T-helper 2 cell (primary cell): ENCODE data around the gene SLC7A7.
"Not testable (repeated sequence)": the region's sequence is repeated elsewhere in the genome, so short reads cannot be mapped to it uniquely, and the experiment has no call there.

ENCODE experiments used
- DNase-seq, 5 experiments: peaks; one replicate each; pipeline versions ENCODE4 v3.0.0 to v3.0.0-alpha.2; 2012 to 2022

SLC7A7 gene

GRCh38 chr14:22786685-22787084 is 28.6 kb downstream of the SLC7A7 start:
- no peak for DNase-seq

- DNase-seq: no peak
These were observed 33.8 kb downstream of the SLC7A7 start for GRCh38 chr14:22781301-22781991.

GRCh38 chr14:22780941-22781300 is 34.3 kb downstream of the SLC7A7 start:
- no peak for DNase-seq

- DNase-seq: no peak
These were observed 35.0 kb downstream of the SLC7A7 start for GRCh38 chr14:22780105-22780679.

GRCh38 chr14:22778084-22778483 is 37.2 kb downstream of the SLC7A7 start:
- DNase-seq: no peak

- DNase-seq: not testable (repeated sequence)
These were observed 38.4 kb downstream of the SLC7A7 start for GRCh38 chr14:22776849-22777248.

GRCh38 chr14:22776215-22776614 is 39.0 kb downstream of the SLC7A7 start:
- DNase-seq: no peak

- DNase-seq: no peak
These were observed 41.1 kb downstream of the SLC7A7 start for GRCh38 chr14:22774011-22774706.

GRCh38 chr14:22773162-22774010 is 41.8 kb downstream of the SLC7A7 start:
- no peak for DNase-seq

- no peak for DNase-seq
These were observed 42.5 kb downstream of the SLC7A7 start for GRCh38 chr14:22772725-22773124.

GRCh38 chr14:22770481-22771187 is 44.6 kb downstream of the SLC7A7 start:
- no peak for DNase-seq

GRCh38 chr14:22769369-22769768 is 45.9 kb downstream of the SLC7A7 start:
- DNase-seq: no peak

GRCh38 chr14:22768947-22769346 is 46.3 kb downstream of the SLC7A7 start:
- no peak for DNase-seq

GRCh38 chr14:22767323-22767589 is 48.0 kb downstream of the SLC7A7 start:
- DNase-seq: no peak

GRCh38 chr14:22766457-22767322 is 48.5 kb downstream of the SLC7A7 start, which contains the start of gene OXA1L:
OXA1L (plus strand) TSS chr14:22766688; CDS start chr14:22766702, 14 bp downstream.
- peak; percentile 78 to 99 (median 94) for DNase-seq

GRCh38 chr14:22764382-22764781 is 50.9 kb downstream of the SLC7A7 start:
- no peak for DNase-seq

- DNase-seq: no peak
These were observed 53.5 kb downstream of the SLC7A7 start for GRCh38 chr14:22761734-22762133.

- DNase-seq: not testable (repeated sequence)
These were observed 57.1 kb downstream of the SLC7A7 start for GRCh38 chr14:22757972-22758650.

- no peak for DNase-seq
These were observed 61.6 kb downstream of the SLC7A7 start for GRCh38 chr14:22753586-22753985.

- peak in 1 of 5 experiments; percentile 70 for DNase-seq
These were observed 62.8 kb downstream of the SLC7A7 start for GRCh38 chr14:22752422-22752821.

GRCh38 chr14:22748631-22749068 is 66.6 kb downstream of the SLC7A7 start:
- DNase-seq: no peak
